Measurements from ENCODE around the gene CASP8.
A peak's percentile ranks its signal among the peaks of the same experiment; 100 is the strongest.
"Not testable (repeated sequence)": the region's sequence is repeated elsewhere in the genome, so short reads cannot be mapped to it uniquely, and the experiment has no call there.

CASP8 gene

GRCh38 chr2:201273330-201273983, 13.1 kb downstream of the CASP8 start:
- DNase-seq, result no peak

DNA sequence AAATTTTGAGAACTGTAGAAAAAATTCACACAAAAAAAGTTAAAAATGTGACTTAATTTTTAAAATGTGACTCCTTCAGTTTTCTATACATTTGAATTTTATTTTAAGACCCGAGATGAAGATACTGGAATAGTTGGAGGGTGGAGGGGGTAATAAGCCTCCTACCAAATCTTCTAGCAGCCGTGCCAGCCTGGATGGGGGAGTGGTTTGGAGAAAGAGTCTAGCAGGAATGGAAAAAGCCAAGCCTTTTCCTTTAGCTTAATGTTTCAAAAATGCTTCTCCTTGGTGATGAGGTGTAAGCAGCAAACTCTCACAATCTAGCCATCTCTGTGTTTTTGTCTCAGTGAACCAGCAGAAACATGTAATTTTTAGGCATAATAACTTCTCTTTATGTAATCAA, 14.7 kb downstream of the CASP8 start:
- DNase-seq, result no peak

DNA sequence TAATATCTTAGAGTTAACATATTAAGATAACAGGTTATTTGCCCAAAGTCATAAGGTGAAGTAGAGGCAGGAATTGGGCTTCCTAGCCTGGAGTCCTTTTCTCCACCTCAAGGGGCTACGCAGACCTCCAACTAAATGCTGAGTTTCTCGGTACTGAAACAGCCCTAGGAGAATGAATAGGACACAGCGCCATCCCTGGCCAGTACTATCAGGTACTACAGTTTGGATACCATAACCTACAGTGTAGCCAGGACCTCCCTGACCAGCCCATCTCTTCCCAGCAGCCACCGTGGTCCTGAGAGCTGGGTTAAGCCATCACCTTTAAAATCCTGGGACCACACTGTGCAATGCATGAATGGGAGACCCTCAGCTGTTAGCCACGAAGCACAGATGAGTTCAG, 15.7 kb downstream of the CASP8 start:
- DNase-seq, result no peak

- no peak for DNase-seq
These were observed 16.2 kb downstream of the CASP8 start for GRCh38 chr2:201276511-201276910.

- DNase-seq, result no peak
These were observed 18.7 kb downstream of the CASP8 start for GRCh38 chr2:201279079-201279478.

DNA sequence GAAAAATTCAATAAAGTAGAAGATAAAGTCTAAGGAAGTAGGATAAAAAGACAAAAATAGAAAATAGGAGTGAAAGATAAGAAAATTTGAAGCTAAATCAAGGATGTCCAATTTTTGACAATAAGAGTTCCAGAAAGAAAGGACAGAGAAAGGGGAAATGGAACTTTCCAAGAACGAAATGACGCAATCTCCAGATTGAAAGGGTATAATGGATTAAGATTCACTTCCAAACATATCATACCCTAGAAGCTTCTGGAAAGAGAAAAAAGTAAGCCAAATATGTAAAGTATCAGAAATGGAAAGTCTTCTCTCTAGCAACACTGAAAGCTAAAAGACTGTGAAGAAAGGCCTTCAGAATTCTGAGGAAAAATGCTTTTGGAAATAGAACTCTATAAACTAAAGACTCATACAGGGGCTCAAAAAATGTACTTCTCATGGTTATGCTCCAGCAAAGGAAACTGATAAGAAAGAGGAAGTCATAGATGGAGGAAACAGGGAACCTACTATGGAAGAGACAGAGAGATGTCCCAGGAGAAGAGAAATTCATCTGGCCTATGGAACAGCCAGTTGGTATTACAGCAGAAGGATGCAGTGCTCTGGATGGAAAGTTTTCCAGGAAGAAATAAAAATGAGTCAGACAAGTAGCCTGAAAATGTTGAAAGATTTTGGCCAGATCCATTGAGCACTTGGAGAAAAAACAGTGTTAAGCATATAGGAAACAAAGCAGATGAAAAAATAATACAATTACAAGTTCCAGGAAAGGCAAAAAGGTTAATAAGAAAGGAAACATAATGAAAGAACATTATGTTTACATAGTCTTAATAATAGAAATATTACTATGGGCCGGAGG, 20.1 kb downstream of the CASP8 start:
- peak; percentile 13 for DNase-seq

DNA sequence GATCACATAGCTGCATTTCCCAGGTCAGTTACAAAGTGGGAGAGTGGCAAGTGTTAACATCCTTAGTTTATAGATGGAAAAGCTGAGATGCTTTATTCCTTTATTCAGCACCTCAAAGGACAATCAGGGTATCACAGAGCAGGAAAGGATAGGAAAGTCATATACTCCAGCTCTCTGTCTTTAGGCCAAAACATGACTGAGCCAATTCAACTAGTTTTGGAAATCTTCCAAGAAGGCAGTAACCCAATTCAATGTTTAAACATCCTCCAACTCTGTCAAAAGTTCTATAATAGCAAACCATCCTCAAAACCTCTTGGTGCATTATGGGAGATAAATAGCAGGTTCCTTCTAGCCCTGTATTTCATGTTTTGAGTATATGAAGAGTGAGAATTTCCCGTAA, 25.2 kb downstream of the CASP8 start:
- DNase-seq, result no peak

- not testable (repeated sequence) for DNase-seq
These were observed 30.3 kb downstream of the CASP8 start for GRCh38 chr2:201290457-201291148.

GRCh38 chr2:201298462-201299052, 38.2 kb downstream of the CASP8 start:
- no peak for DNase-seq

GRCh38 chr2:201299929-201300328, 39.6 kb downstream of the CASP8 start:
- not testable (repeated sequence) for DNase-seq

GRCh38 chr2:201307876-201308275, 47.5 kb downstream of the CASP8 start:
- no peak for DNase-seq

DNA sequence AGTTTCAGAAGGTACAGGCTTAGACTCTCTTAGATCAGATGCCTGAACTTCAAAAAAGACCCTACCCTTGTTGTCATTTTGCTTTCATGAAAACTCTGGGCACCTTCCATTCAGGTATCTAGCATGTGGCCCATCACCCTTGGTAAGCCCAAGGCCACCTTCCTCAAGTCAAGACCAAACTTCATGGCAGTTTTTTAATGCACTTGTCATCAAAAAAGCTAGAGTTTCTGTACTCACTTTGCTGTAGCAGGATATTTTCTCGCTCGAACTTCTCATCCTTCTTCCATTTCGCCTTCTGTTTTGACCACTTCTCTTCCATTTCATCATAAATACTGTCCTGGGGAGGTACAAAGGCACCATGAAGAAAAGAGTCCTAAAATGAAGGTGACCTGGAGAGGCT, 48.6 kb downstream of the CASP8 start:
- no peak for DNase-seq

DNA sequence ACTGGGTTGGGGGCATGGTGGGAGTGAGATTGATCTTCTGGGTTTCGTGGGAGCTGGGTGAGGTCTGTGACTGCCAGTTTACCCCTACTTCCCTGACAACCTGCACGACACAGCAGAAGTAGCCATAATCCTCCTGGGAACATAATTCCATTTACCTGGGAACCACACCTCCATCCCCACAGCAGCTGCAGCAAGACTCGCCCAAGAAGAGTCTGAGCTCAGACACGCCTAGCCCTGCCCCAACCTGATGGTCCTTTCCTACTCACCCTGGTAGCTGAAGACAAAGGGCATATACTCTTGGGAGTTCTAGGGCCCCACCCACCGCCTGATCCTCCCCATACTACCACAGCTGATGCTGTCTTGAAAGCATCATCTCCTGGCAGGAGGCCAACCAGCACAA, 53.0 kb downstream of the CASP8 start:
- no peak for DNase-seq

GRCh38 chr2:201319511-201319910, 59.2 kb downstream of the CASP8 start:
- DNase-seq, result no peak

DNA sequence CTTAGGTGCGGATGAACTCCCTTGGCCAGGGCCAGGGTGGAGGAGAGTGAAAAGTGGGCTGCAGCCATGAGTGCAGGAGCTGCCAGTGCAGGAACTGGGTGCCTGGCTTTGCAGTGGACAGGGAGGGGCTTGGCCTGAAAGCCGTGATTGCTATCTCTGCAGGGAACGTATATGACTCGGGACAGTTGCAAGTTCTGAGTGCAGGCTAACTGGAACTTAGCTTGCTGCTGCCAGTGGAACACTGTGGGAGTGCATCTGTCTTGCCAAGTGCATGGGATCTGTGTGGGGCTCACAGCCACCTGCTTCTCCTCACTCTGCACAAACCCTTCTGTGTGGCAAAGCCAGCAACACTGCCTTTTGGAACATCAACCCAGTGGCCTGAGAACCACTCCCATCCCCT, 59.9 kb downstream of the CASP8 start:
- DNase-seq, result no peak

GRCh38 chr2:201320701-201321100, 60.4 kb downstream of the CASP8 start:
- DNase-seq, result no peak

DNA sequence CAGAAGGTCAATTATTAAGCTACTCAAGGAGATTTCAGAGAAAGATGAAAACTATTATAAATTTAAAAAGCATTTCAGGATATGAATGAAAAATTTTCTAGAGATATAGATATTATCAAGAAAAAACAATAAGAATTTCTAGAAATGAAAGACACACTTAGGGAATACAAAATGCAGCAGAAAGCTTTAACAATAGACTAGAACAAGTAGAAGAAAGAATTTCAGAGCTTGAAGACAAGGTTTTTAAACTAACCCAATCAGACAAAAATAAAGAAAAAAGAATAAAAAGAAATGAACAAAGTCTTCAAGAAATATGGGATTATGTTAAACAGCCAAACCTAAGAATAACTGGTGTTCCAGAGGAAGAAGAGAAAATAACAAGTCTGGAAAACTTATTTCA, 62.4 kb downstream of the CASP8 start:
- no peak for DNase-seq

- DNase-seq, result no peak
These were observed 67.3 kb downstream of the CASP8 start for GRCh38 chr2:201327678-201328077.

- no peak for DNase-seq
These were observed 69.1 kb downstream of the CASP8 start for GRCh38 chr2:201329409-201329808.
